Liver (tissue), 9 donors: ENCODE results near the gene KCNA2. TPM values are rescaled to one million over a fixed set of nuclear protein-coding genes. Genes with fewer than 3 reads are reported as not detected.

Source experiments
- DNase-seq: peaks from one replicate; pipeline ENCODE4 v3.0.0-alpha.2; 2017; ENCODE audit warnings: low spot score
- H3K27ac ChIP-seq, 2 donors: one replicate each; pipeline ENCODE4 v1.7.0; 2013; ENCODE audit warnings: inconsistent platforms in 2 of 2, low read length in 2 of 2, control low read depth in 1 of 2, low read depth in 1 of 2, mild to moderate bottlenecking in 1 of 2
- H3K27me3 ChIP-seq, 4 donors: one replicate each; pipeline versions ENCODE4 v1.6.1 to v1.7.0; 2013; ENCODE audit warnings: low read length in 3 of 4, inconsistent platforms in 1 of 4, mild to moderate bottlenecking in 1 of 4, moderate library complexity in 1 of 4; ENCODE audit not compliant: control insufficient read depth in 4 of 4, insufficient read depth in 4 of 4
- H3K36me3 ChIP-seq, 4 donors: one replicate each; pipeline versions ENCODE4 v1.6.1 to v1.7.0; 2013; ENCODE audit warnings: low read length in 3 of 4, mild to moderate bottlenecking in 3 of 4, low read depth in 1 of 4, moderate library complexity in 1 of 4; ENCODE audit not compliant: control insufficient read depth in 4 of 4, insufficient read depth in 3 of 4
- H3K4me1 ChIP-seq, 4 donors: one replicate each; pipeline versions ENCODE4 v1.6.1 to v1.7.0; 2013; ENCODE audit warnings: low read length in 3 of 4, mild to moderate bottlenecking in 3 of 4, moderate library complexity in 1 of 4; ENCODE audit not compliant: control insufficient read depth in 4 of 4, insufficient read depth in 4 of 4
- H3K4me3 ChIP-seq, 3 donors: one replicate each; pipeline versions ENCODE4 v1.6.1 to v1.7.0; 2013; ENCODE audit warnings: low read length in 3 of 3, control low read depth in 1 of 3, low read depth in 1 of 3, mild to moderate bottlenecking in 1 of 3
- H3K9ac ChIP-seq, 2 donors: one replicate each; pipeline ENCODE4 v1.7.0; 2013; ENCODE audit warnings: low read length in 2 of 2, mild to moderate bottlenecking in 2 of 2, moderate library complexity in 2 of 2, control low read depth in 1 of 2, low read depth in 1 of 2
- H3K9me3 ChIP-seq, 4 donors: one replicate each; pipeline versions ENCODE4 v1.6.1 to v1.7.0; 2013; ENCODE audit warnings: low read length in 3 of 4; ENCODE audit not compliant: control insufficient read depth in 4 of 4
- EGR1 ChIP-seq, 2 donors: IDR thresholded peaks; 2 replicates each; pipeline ENCODE4 v1.6.1; 2016 to 2018; ENCODE audit warnings: antibody characterized with exemption in 2 of 2, low read depth in 2 of 2
- FOXA1 ChIP-seq: IDR thresholded peaks from 2 replicates; pipeline ENCODE4 v1.6.1; 2016; ENCODE audit warnings: antibody characterized with exemption
- FOXA2 ChIP-seq: IDR thresholded peaks from 2 replicates; pipeline ENCODE4 v1.6.1; 2016; ENCODE audit warnings: antibody characterized with exemption
- GABPA ChIP-seq, 2 donors: IDR thresholded peaks in 1 of 2; conservative IDR thresholded peaks in 1 of 2; 2 replicates each; pipeline ENCODE4 v1.6.1; 2016; ENCODE audit warnings: antibody characterized with exemption in 2 of 2, mild to moderate bottlenecking in 1 of 2, moderate library complexity in 1 of 2
- HNF4A ChIP-seq, 2 donors: conservative IDR thresholded peaks; 2 replicates each; pipeline ENCODE4 v1.6.1; 2016; ENCODE audit warnings: antibody characterized with exemption in 2 of 2, mild to moderate bottlenecking in 2 of 2
- HNF4G ChIP-seq: IDR thresholded peaks from 2 replicates; pipeline ENCODE4 v1.6.1; 2016; ENCODE audit warnings: antibody characterized with exemption
- JUND ChIP-seq, 2 donors: IDR thresholded peaks; 2 replicates each; pipeline ENCODE4 v1.6.1; 2016; ENCODE audit warnings: antibody characterized with exemption in 2 of 2
- NR2F2 ChIP-seq: IDR thresholded peaks from 2 replicates; pipeline ENCODE4 v1.6.1; 2016; ENCODE audit warnings: antibody characterized with exemption
- RAD21 ChIP-seq, 2 donors: IDR thresholded peaks; 2 replicates each; pipeline ENCODE4 v1.6.1; 2016; ENCODE audit warnings: antibody characterized with exemption in 2 of 2, mild to moderate bottlenecking in 2 of 2
- RXRA ChIP-seq, 2 donors: IDR thresholded peaks; 2 replicates each; pipeline ENCODE4 v1.6.1; 2017 to 2018; ENCODE audit warnings: antibody characterized with exemption in 2 of 2, mild to moderate bottlenecking in 1 of 2
- SP1 ChIP-seq: IDR thresholded peaks from 2 replicates; pipeline ENCODE4 v1.6.1; 2018; ENCODE audit warnings: antibody characterized with exemption, mild to moderate bottlenecking
- TAF1 ChIP-seq: conservative IDR thresholded peaks from 2 replicates; pipeline ENCODE4 v1.6.1; 2016; ENCODE audit warnings: antibody characterized with exemption, mild to moderate bottlenecking
- YY1 ChIP-seq: IDR thresholded peaks from 2 replicates; pipeline ENCODE4 v1.6.1; 2016; ENCODE audit warnings: antibody characterized with exemption, mild to moderate bottlenecking
- WGBS: extraction: QIAGEN DNeasy Blood & Tissue Kit; methylation state at CpG from one replicate; pipeline ENCODE4 v1.1.7; 2013; 5-methylcytosine and 5-hydroxymethylcytosine counted together
- polyA plus RNA-seq, 2 donors: library from polyadenylated mRNA; stranded (reverse) in 1 of 2; unstranded in 1 of 2; fragments of 200-250 nt in 1 of 2; fragments of >200 nt in 1 of 2; fragmentation: Nextera tagmentation in 1 of 2; extraction: Ambion mirVana in 1 of 2; gene quantifications; one replicate each; pipeline versions ENCODE4 v1.2.1 to v1.2.3, GENCODE V29; 2013 to 2015
- total RNA-seq, 2 donors: library from RNA; depleted of rRNA; stranded (reverse); fragments of >200 nt; gene quantifications; one replicate each; pipeline ENCODE4 v1.2.3, GENCODE V29; 2014
- TF ChIP-seq, protein P1 (sequence below): IDR thresholded peaks from 2 replicates; pipeline ENCODE4 v1.6.1; 2016; ENCODE audit warnings: antibody characterized with exemption
- TF ChIP-seq, protein P2 (sequence below): fragments of 150-350 bp; IDR thresholded peaks from 2 replicates; pipeline ENCODE4 v1.5.1; 2017; ENCODE audit warnings: improper control_type of control experiment, low read depth, low read length; ENCODE audit not compliant: missing input control
- TF ChIP-seq, protein P3 (sequence below): IDR thresholded peaks from 2 replicates; pipeline ENCODE4 v1.6.1; 2016; ENCODE audit warnings: antibody characterized with exemption, mild to moderate bottlenecking
- TF ChIP-seq, protein P4 (sequence below): IDR thresholded peaks from 2 replicates; pipeline ENCODE4 v1.6.1; 2016; ENCODE audit warnings: antibody characterized with exemption
- TF ChIP-seq, protein P5 (sequence below): IDR thresholded peaks from 2 replicates; pipeline ENCODE4 v1.6.1; 2016; ENCODE audit warnings: antibody characterized with exemption
- donor health status: healthy.
- donor health status: healthy.
- donor health status: healthy.
- donor health status: healthy.
- donor health status: healthy.

Gene KCNA2
- total and polyA plus RNA-seq, 4 donors = 0.02 to 0.08 TPM; not detected in 2

DNA sequence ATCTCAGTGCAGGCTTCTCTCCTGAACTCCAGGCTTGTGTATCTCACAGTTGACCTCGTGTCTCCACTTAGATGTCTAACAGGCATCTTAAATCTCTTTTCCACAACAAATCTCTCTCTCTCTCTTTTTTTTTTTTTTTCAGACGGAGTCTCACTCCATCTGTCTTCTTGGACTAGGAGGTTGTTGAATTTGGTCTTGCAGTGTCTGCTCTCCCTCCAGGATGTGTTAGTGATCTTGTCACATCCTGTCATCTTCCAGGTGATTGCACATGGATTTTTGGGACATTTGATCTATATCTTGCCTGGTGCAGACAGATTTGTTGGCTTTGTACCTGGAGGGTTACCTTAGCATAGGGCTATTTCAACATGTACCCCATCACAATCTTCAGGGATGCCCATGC is 60.7 kb downstream of the KCNA2 start:
- no peaks in the 10 kb centered on the region for H3K9me3 ChIP-seq
- TF ChIP-seq JUND (IDR thresholded peaks at IDR 0.05) = no peak
- TF ChIP-seq, protein P1, sequence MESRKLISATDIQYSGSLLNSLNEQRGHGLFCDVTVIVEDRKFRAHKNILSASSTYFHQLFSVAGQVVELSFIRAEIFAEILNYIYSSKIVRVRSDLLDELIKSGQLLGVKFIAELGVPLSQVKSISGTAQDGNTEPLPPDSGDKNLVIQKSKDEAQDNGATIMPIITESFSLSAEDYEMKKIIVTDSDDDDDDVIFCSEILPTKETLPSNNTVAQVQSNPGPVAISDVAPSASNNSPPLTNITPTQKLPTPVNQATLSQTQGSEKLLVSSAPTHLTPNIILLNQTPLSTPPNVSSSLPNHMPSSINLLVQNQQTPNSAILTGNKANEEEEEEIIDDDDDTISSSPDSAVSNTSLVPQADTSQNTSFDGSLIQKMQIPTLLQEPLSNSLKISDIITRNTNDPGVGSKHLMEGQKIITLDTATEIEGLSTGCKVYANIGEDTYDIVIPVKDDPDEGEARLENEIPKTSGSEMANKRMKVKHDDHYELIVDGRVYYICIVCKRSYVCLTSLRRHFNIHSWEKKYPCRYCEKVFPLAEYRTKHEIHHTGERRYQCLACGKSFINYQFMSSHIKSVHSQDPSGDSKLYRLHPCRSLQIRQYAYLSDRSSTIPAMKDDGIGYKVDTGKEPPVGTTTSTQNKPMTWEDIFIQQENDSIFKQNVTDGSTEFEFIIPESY = no peak
- TF ChIP-seq RXRA (IDR thresholded peaks at IDR 0.05) = no peak
- TF ChIP-seq RAD21 (IDR thresholded peaks at IDR 0.05) = no peak
- TF ChIP-seq FOXA1 = no peak
- no peak for TF ChIP-seq SP1
- no peak for TF ChIP-seq NR2F2
- no peak for TF ChIP-seq HNF4A (conservative IDR thresholded peaks at IDR 0.05)
- no peak for TF ChIP-seq HNF4G
- TF ChIP-seq FOXA2 = no peak
- TF ChIP-seq, protein P2, sequence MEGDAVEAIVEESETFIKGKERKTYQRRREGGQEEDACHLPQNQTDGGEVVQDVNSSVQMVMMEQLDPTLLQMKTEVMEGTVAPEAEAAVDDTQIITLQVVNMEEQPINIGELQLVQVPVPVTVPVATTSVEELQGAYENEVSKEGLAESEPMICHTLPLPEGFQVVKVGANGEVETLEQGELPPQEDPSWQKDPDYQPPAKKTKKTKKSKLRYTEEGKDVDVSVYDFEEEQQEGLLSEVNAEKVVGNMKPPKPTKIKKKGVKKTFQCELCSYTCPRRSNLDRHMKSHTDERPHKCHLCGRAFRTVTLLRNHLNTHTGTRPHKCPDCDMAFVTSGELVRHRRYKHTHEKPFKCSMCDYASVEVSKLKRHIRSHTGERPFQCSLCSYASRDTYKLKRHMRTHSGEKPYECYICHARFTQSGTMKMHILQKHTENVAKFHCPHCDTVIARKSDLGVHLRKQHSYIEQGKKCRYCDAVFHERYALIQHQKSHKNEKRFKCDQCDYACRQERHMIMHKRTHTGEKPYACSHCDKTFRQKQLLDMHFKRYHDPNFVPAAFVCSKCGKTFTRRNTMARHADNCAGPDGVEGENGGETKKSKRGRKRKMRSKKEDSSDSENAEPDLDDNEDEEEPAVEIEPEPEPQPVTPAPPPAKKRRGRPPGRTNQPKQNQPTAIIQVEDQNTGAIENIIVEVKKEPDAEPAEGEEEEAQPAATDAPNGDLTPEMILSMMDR = no peak
- TF ChIP-seq, protein P3, sequence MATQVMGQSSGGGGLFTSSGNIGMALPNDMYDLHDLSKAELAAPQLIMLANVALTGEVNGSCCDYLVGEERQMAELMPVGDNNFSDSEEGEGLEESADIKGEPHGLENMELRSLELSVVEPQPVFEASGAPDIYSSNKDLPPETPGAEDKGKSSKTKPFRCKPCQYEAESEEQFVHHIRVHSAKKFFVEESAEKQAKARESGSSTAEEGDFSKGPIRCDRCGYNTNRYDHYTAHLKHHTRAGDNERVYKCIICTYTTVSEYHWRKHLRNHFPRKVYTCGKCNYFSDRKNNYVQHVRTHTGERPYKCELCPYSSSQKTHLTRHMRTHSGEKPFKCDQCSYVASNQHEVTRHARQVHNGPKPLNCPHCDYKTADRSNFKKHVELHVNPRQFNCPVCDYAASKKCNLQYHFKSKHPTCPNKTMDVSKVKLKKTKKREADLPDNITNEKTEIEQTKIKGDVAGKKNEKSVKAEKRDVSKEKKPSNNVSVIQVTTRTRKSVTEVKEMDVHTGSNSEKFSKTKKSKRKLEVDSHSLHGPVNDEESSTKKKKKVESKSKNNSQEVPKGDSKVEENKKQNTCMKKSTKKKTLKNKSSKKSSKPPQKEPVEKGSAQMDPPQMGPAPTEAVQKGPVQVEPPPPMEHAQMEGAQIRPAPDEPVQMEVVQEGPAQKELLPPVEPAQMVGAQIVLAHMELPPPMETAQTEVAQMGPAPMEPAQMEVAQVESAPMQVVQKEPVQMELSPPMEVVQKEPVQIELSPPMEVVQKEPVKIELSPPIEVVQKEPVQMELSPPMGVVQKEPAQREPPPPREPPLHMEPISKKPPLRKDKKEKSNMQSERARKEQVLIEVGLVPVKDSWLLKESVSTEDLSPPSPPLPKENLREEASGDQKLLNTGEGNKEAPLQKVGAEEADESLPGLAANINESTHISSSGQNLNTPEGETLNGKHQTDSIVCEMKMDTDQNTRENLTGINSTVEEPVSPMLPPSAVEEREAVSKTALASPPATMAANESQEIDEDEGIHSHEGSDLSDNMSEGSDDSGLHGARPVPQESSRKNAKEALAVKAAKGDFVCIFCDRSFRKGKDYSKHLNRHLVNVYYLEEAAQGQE = no peak
- no peak for TF ChIP-seq TAF1
- no peak for TF ChIP-seq EGR1 (IDR thresholded peaks at IDR 0.05; ENCODE audit: low read depth in 2 of 2)
- TF ChIP-seq, protein P4, sequence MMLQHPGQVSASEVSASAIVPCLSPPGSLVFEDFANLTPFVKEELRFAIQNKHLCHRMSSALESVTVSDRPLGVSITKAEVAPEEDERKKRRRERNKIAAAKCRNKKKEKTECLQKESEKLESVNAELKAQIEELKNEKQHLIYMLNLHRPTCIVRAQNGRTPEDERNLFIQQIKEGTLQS = no peak
- TF ChIP-seq GABPA (IDR thresholded peaks at IDR 0.05 in 1 of 2, conservative IDR thresholded peaks at IDR 0.05 in 1 of 2) = no peak
- TF ChIP-seq, protein P5, sequence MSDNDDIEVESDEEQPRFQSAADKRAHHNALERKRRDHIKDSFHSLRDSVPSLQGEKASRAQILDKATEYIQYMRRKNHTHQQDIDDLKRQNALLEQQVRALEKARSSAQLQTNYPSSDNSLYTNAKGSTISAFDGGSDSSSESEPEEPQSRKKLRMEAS = no peak
- TF ChIP-seq YY1 = no peak
- no peak overlapping the region for H3K27ac ChIP-seq
- no peaks in the 10 kb centered on the region for H3K4me1 ChIP-seq
- peaks cover 0 to 2% (median 0%) of the 10 kb centered on the region in 4 donors for H3K27me3 ChIP-seq
- 39% methylated on average over 2 of the region's 2 CpGs for WGBS
- H3K36me3 ChIP-seq = no peaks in the 10 kb centered on the region
- DNase-seq = no peak
- no peak overlapping the region for H3K4me3 ChIP-seq
- no peak overlapping the region for H3K9ac ChIP-seq
